Measurements from ENCODE around the gene ADAMTSL4.

ADAMTSL4 gene

DNA sequence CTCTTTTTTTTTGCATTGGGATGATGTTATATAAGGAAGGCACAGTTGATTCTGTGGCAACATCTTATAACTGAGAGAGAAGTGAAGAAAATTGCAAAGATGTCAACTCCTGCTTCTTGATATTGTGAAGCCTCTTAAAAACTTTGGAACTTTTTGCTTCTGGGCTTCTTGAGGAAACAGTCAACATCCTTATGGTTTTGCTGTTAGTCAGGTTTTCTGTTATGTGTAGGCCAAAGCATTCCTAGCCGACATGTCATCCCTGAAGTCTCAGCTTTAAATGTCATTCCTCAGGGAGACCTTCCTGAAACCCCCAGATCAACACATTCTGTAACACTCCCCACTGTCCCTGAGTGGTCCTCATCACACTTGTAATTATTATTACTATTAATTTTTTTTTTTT is 21.0 kb upstream of the ADAMTSL4 start:
- no peaks in the 10 kb centered on the region for H3F3A ChIP-seq (ENCODE audit: insufficient read depth, low read length)
- no peak overlapping the region for H3K9ac ChIP-seq (ENCODE audit: low read length)
- TF ChIP-seq EZH2 (optimal IDR thresholded peaks at IDR 0.05; ENCODE audit: low read depth, low read length), result no peak
- TF ChIP-seq, protein P1, sequence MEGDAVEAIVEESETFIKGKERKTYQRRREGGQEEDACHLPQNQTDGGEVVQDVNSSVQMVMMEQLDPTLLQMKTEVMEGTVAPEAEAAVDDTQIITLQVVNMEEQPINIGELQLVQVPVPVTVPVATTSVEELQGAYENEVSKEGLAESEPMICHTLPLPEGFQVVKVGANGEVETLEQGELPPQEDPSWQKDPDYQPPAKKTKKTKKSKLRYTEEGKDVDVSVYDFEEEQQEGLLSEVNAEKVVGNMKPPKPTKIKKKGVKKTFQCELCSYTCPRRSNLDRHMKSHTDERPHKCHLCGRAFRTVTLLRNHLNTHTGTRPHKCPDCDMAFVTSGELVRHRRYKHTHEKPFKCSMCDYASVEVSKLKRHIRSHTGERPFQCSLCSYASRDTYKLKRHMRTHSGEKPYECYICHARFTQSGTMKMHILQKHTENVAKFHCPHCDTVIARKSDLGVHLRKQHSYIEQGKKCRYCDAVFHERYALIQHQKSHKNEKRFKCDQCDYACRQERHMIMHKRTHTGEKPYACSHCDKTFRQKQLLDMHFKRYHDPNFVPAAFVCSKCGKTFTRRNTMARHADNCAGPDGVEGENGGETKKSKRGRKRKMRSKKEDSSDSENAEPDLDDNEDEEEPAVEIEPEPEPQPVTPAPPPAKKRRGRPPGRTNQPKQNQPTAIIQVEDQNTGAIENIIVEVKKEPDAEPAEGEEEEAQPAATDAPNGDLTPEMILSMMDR (IDR thresholded peaks at IDR 0.05; ENCODE audit: low read length), result no peak
- TF ChIP-seq EZH2phosphoT487 (IDR thresholded peaks at IDR 0.05; ENCODE audit: low read length), result no peak
- no peaks in the 10 kb centered on the region for H3K79me2 ChIP-seq (ENCODE audit: low read length)
- no peaks in the 10 kb centered on the region for H3K27me3 ChIP-seq (replicated peaks; ENCODE audit: insufficient read depth, low read length)
- H3K9me2 ChIP-seq (replicated peaks; ENCODE audit: insufficient read depth, low read length), result no peaks in the 10 kb centered on the region
- no peak overlapping the region for H3K27ac ChIP-seq (ENCODE audit: low read length)
- H3K4me1 ChIP-seq (ENCODE audit: low read length), result no peaks in the 10 kb centered on the region
- H3K9me3 ChIP-seq (replicated peaks; ENCODE audit: insufficient read depth, low read length), result no peaks in the 10 kb centered on the region
- DNase-seq, result no peak
- H3K4me2 ChIP-seq (ENCODE audit: low read depth, low read length), result no peak overlapping the region
- no peak overlapping the region for H3K4me3 ChIP-seq (ENCODE audit: low read length)
- no peaks in the 10 kb centered on the region for H4K20me1 ChIP-seq (ENCODE audit: insufficient read depth, low read length)
- H2AFZ ChIP-seq (ENCODE audit: low read length), result no peak overlapping the region
- H3K36me3 ChIP-seq (replicated peaks; ENCODE audit: insufficient read depth, low read length), result no peaks in the 10 kb centered on the region

DNA sequence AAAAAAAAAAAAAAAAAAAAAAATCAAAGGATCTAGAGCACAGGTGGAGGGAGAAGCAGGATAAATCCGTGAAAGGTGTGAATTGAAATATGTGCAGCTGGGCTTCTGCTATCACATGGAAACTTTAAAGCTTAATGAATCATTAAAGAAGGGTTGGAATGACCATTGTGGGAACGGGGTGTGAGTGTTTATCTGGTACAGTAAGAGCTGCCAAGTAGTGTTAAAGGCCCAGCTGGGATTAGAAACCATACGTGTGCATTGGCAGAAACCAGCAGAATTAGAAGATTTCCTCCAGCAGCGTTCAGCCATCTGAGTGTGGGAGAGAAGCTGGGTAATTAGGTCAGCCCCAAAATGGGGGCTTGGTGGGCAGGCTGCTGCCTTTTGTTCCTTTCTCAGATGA is 20.2 kb upstream of the ADAMTSL4 start:
- H2AFZ ChIP-seq (ENCODE audit: low read length), result no peak overlapping the region
- H3K4me2 ChIP-seq (ENCODE audit: low read depth, low read length), result no peak overlapping the region

DNA sequence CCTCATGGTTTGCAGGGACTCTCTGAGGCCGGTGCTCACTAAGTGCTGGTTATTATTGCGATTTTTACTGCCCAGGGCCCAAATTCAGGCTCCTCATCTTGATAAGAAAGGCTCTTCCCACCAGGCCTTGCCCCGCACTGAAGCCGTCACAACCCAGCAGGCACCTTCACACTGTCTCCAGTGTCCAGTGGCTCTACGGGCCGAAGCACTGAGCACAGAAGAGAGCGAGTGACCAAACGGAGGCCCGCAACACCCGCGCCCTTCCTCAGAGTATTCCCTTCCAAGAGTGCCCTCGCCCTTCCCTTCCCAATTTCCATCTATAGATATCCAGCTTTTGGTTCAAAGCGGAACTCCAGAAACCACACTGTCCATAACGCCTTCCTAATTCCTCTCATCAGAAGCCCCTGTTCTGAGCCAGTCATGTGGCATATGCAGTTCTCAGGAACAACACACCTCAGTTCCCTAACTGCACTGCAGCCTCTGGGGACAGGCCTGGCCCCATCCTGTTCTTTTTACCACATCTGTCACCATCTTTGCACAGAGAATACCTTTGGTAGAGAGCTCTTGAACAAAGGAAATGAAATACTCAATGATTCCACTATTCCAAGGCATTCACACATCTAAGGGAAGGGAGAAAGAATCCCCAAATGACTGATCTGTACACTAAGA is 18.6 kb upstream of the ADAMTSL4 start:
- no peak overlapping the region for H3K27ac ChIP-seq (ENCODE audit: low read length)
- H3K9me2 ChIP-seq (replicated peaks; ENCODE audit: insufficient read depth, low read length), result no peaks in the 10 kb centered on the region
- no peak overlapping the region for H3K4me3 ChIP-seq (ENCODE audit: low read length)
- H3K9me3 ChIP-seq (replicated peaks; ENCODE audit: insufficient read depth, low read length), result no peaks in the 10 kb centered on the region
- H3K4me1 ChIP-seq (ENCODE audit: low read length), result no peaks in the 10 kb centered on the region
- TF ChIP-seq EZH2 (optimal IDR thresholded peaks at IDR 0.05; ENCODE audit: low read depth, low read length) (no peak), EZH2phosphoT487 (IDR thresholded peaks at IDR 0.05; ENCODE audit: low read length) (no peak)
- TF ChIP-seq, protein P1 (IDR thresholded peaks at IDR 0.05; ENCODE audit: low read length), result no peak
- no peak overlapping the region for H2AFZ ChIP-seq (ENCODE audit: low read length)
- no peak overlapping the region for H3K9ac ChIP-seq (ENCODE audit: low read length)
- H3K36me3 ChIP-seq (replicated peaks; ENCODE audit: insufficient read depth, low read length), result no peaks in the 10 kb centered on the region
- H3K27me3 ChIP-seq (replicated peaks; ENCODE audit: insufficient read depth, low read length), result no peaks in the 10 kb centered on the region
- H4K20me1 ChIP-seq (ENCODE audit: insufficient read depth, low read length), result no peaks in the 10 kb centered on the region
- no peak overlapping the region for H3K4me2 ChIP-seq (ENCODE audit: low read depth, low read length)
- no peak for DNase-seq
- H3K79me2 ChIP-seq (ENCODE audit: low read length), result no peaks in the 10 kb centered on the region
- no peaks in the 10 kb centered on the region for H3F3A ChIP-seq (ENCODE audit: insufficient read depth, low read length)

More for the DNA sequence above, 20.2 kb upstream of the ADAMTSL4 start:
- H3K79me2 ChIP-seq (ENCODE audit: low read length), result no peaks in the 10 kb centered on the region
- TF ChIP-seq, protein P1 (IDR thresholded peaks at IDR 0.05; ENCODE audit: low read length), result no peak
- TF ChIP-seq EZH2phosphoT487 (IDR thresholded peaks at IDR 0.05; ENCODE audit: low read length) (no peak), EZH2 (optimal IDR thresholded peaks at IDR 0.05; ENCODE audit: low read depth, low read length) (no peak)
- no peaks in the 10 kb centered on the region for H3K4me1 ChIP-seq (ENCODE audit: low read length)
- H3K9me3 ChIP-seq (replicated peaks; ENCODE audit: insufficient read depth, low read length), result no peaks in the 10 kb centered on the region
- no peak for DNase-seq
- H3F3A ChIP-seq (ENCODE audit: insufficient read depth, low read length), result no peaks in the 10 kb centered on the region
- no peak overlapping the region for H3K9ac ChIP-seq (ENCODE audit: low read length)
- H3K27ac ChIP-seq (ENCODE audit: low read length), result no peak overlapping the region
- no peaks in the 10 kb centered on the region for H3K27me3 ChIP-seq (replicated peaks; ENCODE audit: insufficient read depth, low read length)
- no peaks in the 10 kb centered on the region for H3K9me2 ChIP-seq (replicated peaks; ENCODE audit: insufficient read depth, low read length)
- no peaks in the 10 kb centered on the region for H3K36me3 ChIP-seq (replicated peaks; ENCODE audit: insufficient read depth, low read length)
- H3K4me3 ChIP-seq (ENCODE audit: low read length), result no peak overlapping the region
- no peaks in the 10 kb centered on the region for H4K20me1 ChIP-seq (ENCODE audit: insufficient read depth, low read length)

Measured in MM.1S (cell line).